Stimulated activated naive CD8-positive, alpha-beta T cell treated with anti-CD3 and anti-CD28 coated beads, Interleukin-15, amount 100 ng/mL, for 72 hours (primary cell): ENCODE measurements around the gene ABHD15.

ENCODE experiments used
- ATAC-seq: fragments of 150-1000 bp; cut with Tn5 transposase; 2 replicates; pipeline ENCODE4 v1.10.0; 2021; ENCODE audit warnings: mild to moderate bottlenecking, moderate library complexity
- DNase-seq, 2 donors: peaks; one replicate each; pipeline ENCODE4 v3.0.0; 2021 to 2022
- H3K27ac Mint-ChIP-seq, 2 donors: one replicate each; pipeline ENCODE4 v1.8.0; 2022; ENCODE audit warnings: mild to moderate bottlenecking in 2 of 2, mixed read lengths in 2 of 2, moderate library complexity in 2 of 2
- H3K27me3 Mint-ChIP-seq: one replicate; pipeline ENCODE4 v1.8.0; 2022; ENCODE audit warnings: mixed read lengths
- H3K4me1 Mint-ChIP-seq: one replicate; pipeline ENCODE4 v1.8.0; 2022; ENCODE audit warnings: mild to moderate bottlenecking, mixed read lengths
- H3K4me3 Mint-ChIP-seq, 2 donors: one replicate each; pipeline ENCODE4 v1.8.0; 2022; ENCODE audit warnings: mild to moderate bottlenecking in 2 of 2, mixed read lengths in 2 of 2, moderate library complexity in 1 of 2
- H3K9me3 Mint-ChIP-seq, 2 donors: one replicate each; pipeline ENCODE4 v1.8.0; 2022; ENCODE audit warnings: mixed read lengths in 2 of 2

ABHD15 gene

GRCh38 chr17:29577385-29578211 lies 10.8 kb upstream of the ABHD15 start:
- Mint-ChIP-seq H3K4me3 (no peak overlapping the region), H3K27ac (peak overlapping the region; percentile 52 to 92), H3K9me3 (no peaks in the 10 kb centered on the region), H3K27me3 (no peaks in the 10 kb centered on the region), H3K4me1 (peaks cover 43% of the 10 kb centered on the region)
- DNase-seq (no peak), ATAC-seq (no peak)

GRCh38 chr17:29577001-29577370 lies 10.1 kb upstream of the ABHD15 start:
- ATAC-seq, result no peak
- Mint-ChIP-seq H3K27ac (no peak overlapping the region), H3K4me1 (peaks cover 43% of the 10 kb centered on the region), H3K27me3 (no peaks in the 10 kb centered on the region), H3K4me3 (no peak overlapping the region), H3K9me3 (no peaks in the 10 kb centered on the region)
- no peak for DNase-seq

- Mint-ChIP-seq H3K27me3 (no peaks in the 10 kb centered on the region), H3K4me1 (peaks cover 39% of the 10 kb centered on the region), H3K4me3 (no peak overlapping the region), H3K27ac (no peak overlapping the region), H3K9me3 (no peaks in the 10 kb centered on the region)
- DNase-seq (no peak), ATAC-seq (no peak)
Measured at GRCh38 chr17:29576214-29577000, 9.6 kb upstream of the ABHD15 start.

GRCh38 chr17:29575511-29576213 lies 8.8 kb upstream of the ABHD15 start:
- Mint-ChIP-seq H3K27me3 (no peaks in the 10 kb centered on the region), H3K27ac (peak overlapping the region in 1 of 2 donors; percentile 67), H3K4me3 (no peak overlapping the region), H3K9me3 (no peaks in the 10 kb centered on the region), H3K4me1 (peaks cover 36% of the 10 kb centered on the region)
- DNase-seq (no peak), ATAC-seq (no peak)

GRCh38 chr17:29574732-29575510 lies 8.1 kb upstream of the ABHD15 start:
- DNase-seq (no peak), ATAC-seq (no peak)
- peaks cover 31% of the 10 kb centered on the region for H3K4me1 Mint-ChIP-seq
- H3K27me3 Mint-ChIP-seq, result no peaks in the 10 kb centered on the region
- H3K4me3 Mint-ChIP-seq, result no peak overlapping the region
- H3K27ac Mint-ChIP-seq, result peak overlapping the region in 1 of 2 donors; percentile 77
- no peaks in the 10 kb centered on the region for H3K9me3 Mint-ChIP-seq

GRCh38 chr17:29573871-29574731 lies 7.3 kb upstream of the ABHD15 start:
- DNase-seq, result no peak
- peaks cover 34% of the 10 kb centered on the region for H3K4me1 Mint-ChIP-seq
- no peak overlapping the region for H3K4me3 Mint-ChIP-seq
- no peaks in the 10 kb centered on the region for H3K9me3 Mint-ChIP-seq
- H3K27me3 Mint-ChIP-seq, result no peaks in the 10 kb centered on the region
- H3K27ac Mint-ChIP-seq, result peak overlapping the region in 1 of 2 donors; percentile 74
- no peak for ATAC-seq

- Mint-ChIP-seq H3K4me3 (no peak overlapping the region), H3K9me3 (no peaks in the 10 kb centered on the region), H3K27me3 (no peaks in the 10 kb centered on the region), H3K4me1 (peaks cover 39% of the 10 kb centered on the region), H3K27ac (no peak overlapping the region)
- DNase-seq, result no peak
- ATAC-seq, result no peak
Measured at GRCh38 chr17:29573558-29573869, 6.7 kb upstream of the ABHD15 start.

- no peak overlapping the region for H3K4me3 Mint-ChIP-seq
- no peaks in the 10 kb centered on the region for H3K9me3 Mint-ChIP-seq
- DNase-seq (peak in 1 of 2 donors; percentile 65), ATAC-seq (no peak)
- H3K27ac Mint-ChIP-seq, result no peak overlapping the region
- H3K27me3 Mint-ChIP-seq, result no peaks in the 10 kb centered on the region
- H3K4me1 Mint-ChIP-seq, result peaks cover 39% of the 10 kb centered on the region
Measured at GRCh38 chr17:29572691-29573557, 6.1 kb upstream of the ABHD15 start.

- Mint-ChIP-seq H3K27me3 (no peaks in the 10 kb centered on the region), H3K27ac (no peak overlapping the region), H3K4me3 (no peak overlapping the region), H3K4me1 (peaks cover 39% of the 10 kb centered on the region), H3K9me3 (no peaks in the 10 kb centered on the region)
- peak in 1 of 2 donors; percentile 10 for DNase-seq
- ATAC-seq, result no peak
Measured at GRCh38 chr17:29571883-29572681, 5.2 kb upstream of the ABHD15 start.

GRCh38 chr17:29571486-29571882 lies 4.6 kb upstream of the ABHD15 start:
- ATAC-seq (no peak), DNase-seq (peak in 1 of 2 donors; percentile 9)
- H3K4me3 Mint-ChIP-seq, result no peak overlapping the region
- H3K27me3 Mint-ChIP-seq, result no peaks in the 10 kb centered on the region
- H3K4me1 Mint-ChIP-seq, result peaks cover 39% of the 10 kb centered on the region
- H3K9me3 Mint-ChIP-seq, result no peaks in the 10 kb centered on the region
- H3K27ac Mint-ChIP-seq, result no peak overlapping the region

- no peak for DNase-seq
- no peak for ATAC-seq
- no peaks in the 10 kb centered on the region for H3K27me3 Mint-ChIP-seq
- H3K4me3 Mint-ChIP-seq, result peak overlapping the region in 1 of 2 donors; percentile 11
- peaks cover 45% of the 10 kb centered on the region for H3K4me1 Mint-ChIP-seq
- no peak overlapping the region for H3K27ac Mint-ChIP-seq
- H3K9me3 Mint-ChIP-seq, result no peaks in the 10 kb centered on the region
Measured at GRCh38 chr17:29570521-29570920, 3.7 kb upstream of the ABHD15 start.

GRCh38 chr17:29569245-29569950 lies 2.6 kb upstream of the ABHD15 start:
- no peaks in the 10 kb centered on the region for H3K9me3 Mint-ChIP-seq
- DNase-seq, result peak in 1 of 2 donors; percentile 40
- peak overlapping the region; percentile 75 to 93 for H3K4me3 Mint-ChIP-seq

More at GRCh38 chr17:29569245-29569950, 2.6 kb upstream of the ABHD15 start:
- no peak for ATAC-seq
- Mint-ChIP-seq H3K27ac (peak overlapping the region in 1 of 2 donors; percentile 60), H3K27me3 (no peaks in the 10 kb centered on the region), H3K4me1 (peaks cover 40% of the 10 kb centered on the region)
